ENCODE results near the gene COL11A2.

DNA sequence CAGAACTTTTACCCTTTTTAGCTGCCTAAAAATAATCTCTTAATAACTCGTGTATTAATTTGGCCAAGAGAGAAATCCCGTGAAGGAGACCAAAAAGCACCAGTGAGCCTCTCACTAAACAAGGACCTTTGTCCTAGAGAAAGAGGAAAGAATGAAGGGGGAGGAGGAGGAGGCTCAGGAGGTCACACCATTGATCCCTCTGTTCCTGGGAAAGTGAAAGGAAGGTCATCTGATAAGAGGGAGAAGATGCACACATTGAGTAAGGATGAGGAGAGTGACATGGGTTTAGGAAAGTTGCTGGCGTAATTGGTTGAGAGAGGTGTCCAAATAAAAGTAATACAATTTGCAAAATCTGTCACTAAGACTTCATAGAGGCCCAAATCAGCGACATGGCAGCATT, 67.3 kb downstream of the COL11A2 start:
- TF ChIP-seq, protein P1, sequence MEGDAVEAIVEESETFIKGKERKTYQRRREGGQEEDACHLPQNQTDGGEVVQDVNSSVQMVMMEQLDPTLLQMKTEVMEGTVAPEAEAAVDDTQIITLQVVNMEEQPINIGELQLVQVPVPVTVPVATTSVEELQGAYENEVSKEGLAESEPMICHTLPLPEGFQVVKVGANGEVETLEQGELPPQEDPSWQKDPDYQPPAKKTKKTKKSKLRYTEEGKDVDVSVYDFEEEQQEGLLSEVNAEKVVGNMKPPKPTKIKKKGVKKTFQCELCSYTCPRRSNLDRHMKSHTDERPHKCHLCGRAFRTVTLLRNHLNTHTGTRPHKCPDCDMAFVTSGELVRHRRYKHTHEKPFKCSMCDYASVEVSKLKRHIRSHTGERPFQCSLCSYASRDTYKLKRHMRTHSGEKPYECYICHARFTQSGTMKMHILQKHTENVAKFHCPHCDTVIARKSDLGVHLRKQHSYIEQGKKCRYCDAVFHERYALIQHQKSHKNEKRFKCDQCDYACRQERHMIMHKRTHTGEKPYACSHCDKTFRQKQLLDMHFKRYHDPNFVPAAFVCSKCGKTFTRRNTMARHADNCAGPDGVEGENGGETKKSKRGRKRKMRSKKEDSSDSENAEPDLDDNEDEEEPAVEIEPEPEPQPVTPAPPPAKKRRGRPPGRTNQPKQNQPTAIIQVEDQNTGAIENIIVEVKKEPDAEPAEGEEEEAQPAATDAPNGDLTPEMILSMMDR (IDR thresholded peaks at IDR 0.05), result no peak
- no peak for TF ChIP-seq POLR2A (IDR thresholded peaks at IDR 0.05)
- no peak for TF ChIP-seq POLR2AphosphoS5 (IDR thresholded peaks at IDR 0.05)
